Psoas muscle (tissue), 8 donors: ENCODE data around the gene RIC1. TPM values are rescaled to one million over a fixed set of nuclear protein-coding genes. Genes with fewer than 3 reads are reported as not detected.
"Not testable (repeated sequence)": the region's sequence is repeated elsewhere in the genome, so short reads cannot be mapped to it uniquely, and the experiment has no call there.

Experiments used
- ATAC-seq, 4 donors: fragments of 200-7000 bp; cut with Tn5 transposase; one replicate each; pipeline ENCODE4 v1.9.1; 2020; ENCODE audit warnings: moderate library complexity in 3 of 4, mild to moderate bottlenecking in 2 of 4
- DNase-seq, 2 donors: peaks; one replicate each; pipeline ENCODE4 v3.0.0-alpha.2; 2020
- H3K27ac ChIP-seq: fragments of 200-600 bp; one replicate; pipeline ENCODE4 v1.8.0; 2022
- H3K27me3 ChIP-seq, 3 donors: fragments of 200-600 bp in 1 of 3; one replicate each; pipeline versions ENCODE4 v1.6.1 to v1.8.0; 2013 to 2022; ENCODE audit warnings: low read length in 2 of 3, mild to moderate bottlenecking in 2 of 3, moderate library complexity in 1 of 3; ENCODE audit not compliant: insufficient read depth in 3 of 3
- H3K36me3 ChIP-seq, 2 donors: fragments of 200-600 bp in 1 of 2; one replicate each; pipeline versions ENCODE4 v1.6.1 to v1.8.0; 2013 to 2022; ENCODE audit warnings: low read depth in 1 of 2, mild to moderate bottlenecking in 1 of 2, moderate library complexity in 1 of 2; ENCODE audit not compliant: insufficient read depth in 1 of 2
- H3K4me1 ChIP-seq: fragments of 200-600 bp; one replicate; pipeline ENCODE4 v1.8.0; 2022
- H3K4me3 ChIP-seq: fragments of 200-600 bp; one replicate; pipeline ENCODE4 v1.8.0; 2022; ENCODE audit warnings: mild to moderate bottlenecking
- H3K9me3 ChIP-seq: fragments of 200-600 bp; one replicate; pipeline ENCODE4 v1.8.0; 2022
- WGBS, 3 donors: extraction: QIAGEN DNeasy Blood & Tissue Kit; methylation state at CpG; one replicate each; pipeline versions ENCODE4 v1.1.6 to v1.1.7; 2013; 5-methylcytosine and 5-hydroxymethylcytosine counted together
- intact Hi-C, 2 donors: fragments of 100-400 bp; cut with DNase I; formaldehyde crosslinking; loops; one replicate each; pipeline versions ENCODE4 v1.11.0 to v1.14.2; 2022
- polyA plus RNA-seq, 3 donors: library from polyadenylated mRNA; stranded (reverse); fragments of 200-250 nt; gene quantifications; one replicate each; pipeline ENCODE4 v1.2.3, GENCODE V29; 2013
- total RNA-seq, 4 donors: library from RNA; stranded (reverse); fragmentation: NEBNext Ultra II Directional in 2 of 4; extraction: Animal tissue kit (Norgen Biotek cat#: 25700) in 2 of 4; gene quantifications; one replicate each; pipeline versions ENCODE4 v1.2.1 to v1.2.4, GENCODE V29; 2021 to 2023
- TF ChIP-seq, protein P1 (sequence below): fragments of 200-600 bp; IDR thresholded peaks from one replicate; pipeline ENCODE4 v1.8.0; 2022; ENCODE audit warnings: antibody characterized with exemption
- donor health status: healthy with polysubstance abuse.
- donor health status: DM: no; HTN: no; CAD: no; lungs with moderate emphysema.
- donor health status: Bipolar disorder and iron deficiency.
- donor health status: healthy.
- donor health status: DM: yes; HTN: yes; CAD: no.
- donor health status: DM: no; HTN: no; CAD: no.
- donor health status: DM: no; HTN: no; CAD: no.
- donor health status: DM: yes; HTN: yes; CAD: no.

Gene RIC1
- total and polyA plus RNA-seq, 7 donors: 6.8 to 28.6 (median 10.9) TPM

GRCh38 chr9:5715548-5716127, 86.7 kb downstream of the RIC1 start:
- no peak overlapping the region for H3K4me3 ChIP-seq
- TF ChIP-seq, protein P1, sequence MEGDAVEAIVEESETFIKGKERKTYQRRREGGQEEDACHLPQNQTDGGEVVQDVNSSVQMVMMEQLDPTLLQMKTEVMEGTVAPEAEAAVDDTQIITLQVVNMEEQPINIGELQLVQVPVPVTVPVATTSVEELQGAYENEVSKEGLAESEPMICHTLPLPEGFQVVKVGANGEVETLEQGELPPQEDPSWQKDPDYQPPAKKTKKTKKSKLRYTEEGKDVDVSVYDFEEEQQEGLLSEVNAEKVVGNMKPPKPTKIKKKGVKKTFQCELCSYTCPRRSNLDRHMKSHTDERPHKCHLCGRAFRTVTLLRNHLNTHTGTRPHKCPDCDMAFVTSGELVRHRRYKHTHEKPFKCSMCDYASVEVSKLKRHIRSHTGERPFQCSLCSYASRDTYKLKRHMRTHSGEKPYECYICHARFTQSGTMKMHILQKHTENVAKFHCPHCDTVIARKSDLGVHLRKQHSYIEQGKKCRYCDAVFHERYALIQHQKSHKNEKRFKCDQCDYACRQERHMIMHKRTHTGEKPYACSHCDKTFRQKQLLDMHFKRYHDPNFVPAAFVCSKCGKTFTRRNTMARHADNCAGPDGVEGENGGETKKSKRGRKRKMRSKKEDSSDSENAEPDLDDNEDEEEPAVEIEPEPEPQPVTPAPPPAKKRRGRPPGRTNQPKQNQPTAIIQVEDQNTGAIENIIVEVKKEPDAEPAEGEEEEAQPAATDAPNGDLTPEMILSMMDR: no peak
- peaks cover 10% of the 10 kb centered on the region for H3K4me1 ChIP-seq
- intact Hi-C loops: loop anchor here in 1 of 2 donors (10.0 kb wide), 1 partner anchor 271 kb away; no protein-coding TSS in a partner anchor
- H3K27ac ChIP-seq: no peak overlapping the region
- peaks cover 0 to 35% of the 10 kb centered on the region in 2 donors for H3K36me3 ChIP-seq
- ATAC-seq (no peak), DNase-seq (no peak)
- WGBS, 3 donors: 98 to 99% (median 98%) methylated on average over 5 of the region's 5 CpGs
- no peaks in the 10 kb centered on the region for H3K9me3 ChIP-seq
- no peaks in the 10 kb centered on the region for H3K27me3 ChIP-seq

DNA sequence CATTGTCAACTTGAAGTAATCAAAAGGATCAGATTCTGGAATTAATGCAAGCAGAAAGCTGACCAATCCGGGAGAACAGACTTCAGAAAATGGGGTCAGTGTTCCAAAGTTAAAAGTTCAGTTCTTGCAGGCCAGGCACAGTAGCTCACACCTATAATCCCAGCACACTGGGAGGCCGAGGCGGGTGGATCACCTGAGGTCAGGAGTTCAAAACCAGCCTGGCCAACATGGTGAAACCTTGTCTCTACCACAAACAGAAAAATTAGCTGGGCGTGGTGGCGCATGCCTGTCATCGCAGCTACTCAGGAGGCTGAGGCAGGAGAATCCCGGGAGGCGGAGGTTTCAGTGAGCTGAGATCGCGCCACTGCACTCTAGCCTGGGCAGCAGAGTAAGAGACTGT, 88.5 kb downstream of the RIC1 start:
- 88 to 97% (median 89%) methylated on average over 10 of the region's 10 CpGs for WGBS, 3 donors
- DNase-seq, H3K4me1 ChIP-seq, H3K27me3 ChIP-seq, H3K4me3 ChIP-seq, H3K9me3 ChIP-seq, H3K27ac ChIP-seq: not testable (repeated sequence)
- ATAC-seq: peak in 1 of 4 donors; percentile 16
- intact Hi-C loops: loop anchor here in 1 of 2 donors (10.0 kb wide), 1 partner anchor 273 kb away; no protein-coding TSS in a partner anchor
- H3K36me3 ChIP-seq: peaks cover 0 to 48% of the 10 kb centered on the region in 2 donors

DNA sequence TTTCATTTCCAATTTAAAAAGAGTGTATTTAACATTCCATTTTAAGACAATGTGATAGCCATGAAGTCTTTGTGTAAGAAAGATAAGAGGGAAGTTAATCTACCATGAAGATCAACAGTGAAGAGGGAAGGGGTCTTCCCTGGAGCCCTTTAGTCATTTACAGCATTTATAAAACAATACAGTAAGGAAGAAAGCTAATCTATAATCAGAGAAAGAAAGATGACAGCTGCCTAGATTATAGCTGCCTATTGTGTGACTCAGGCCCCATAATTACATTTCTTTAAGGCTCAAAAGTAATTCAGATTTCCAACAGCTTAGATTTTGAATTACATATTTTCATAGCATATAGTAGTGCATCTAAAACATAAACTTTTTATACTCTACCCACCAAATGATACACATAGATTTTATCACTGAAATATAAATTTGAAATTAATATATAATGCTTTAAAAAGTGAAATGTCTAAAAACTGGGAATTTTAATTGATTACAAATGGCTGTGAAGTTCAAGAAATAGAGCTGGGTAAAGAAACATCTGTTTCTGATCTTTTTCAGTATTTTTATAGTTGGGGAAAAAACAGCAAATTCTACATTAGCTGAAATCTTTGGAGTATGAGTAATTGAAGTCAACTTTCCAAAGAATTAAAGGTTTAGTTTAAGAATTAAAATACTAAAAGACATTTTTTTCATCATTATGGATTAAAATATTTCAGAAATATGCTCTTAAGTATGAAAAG, 89.6 kb downstream of the RIC1 start:
- no peak overlapping the region for H3K27ac ChIP-seq
- TF ChIP-seq, protein P1: no peak

DNA sequence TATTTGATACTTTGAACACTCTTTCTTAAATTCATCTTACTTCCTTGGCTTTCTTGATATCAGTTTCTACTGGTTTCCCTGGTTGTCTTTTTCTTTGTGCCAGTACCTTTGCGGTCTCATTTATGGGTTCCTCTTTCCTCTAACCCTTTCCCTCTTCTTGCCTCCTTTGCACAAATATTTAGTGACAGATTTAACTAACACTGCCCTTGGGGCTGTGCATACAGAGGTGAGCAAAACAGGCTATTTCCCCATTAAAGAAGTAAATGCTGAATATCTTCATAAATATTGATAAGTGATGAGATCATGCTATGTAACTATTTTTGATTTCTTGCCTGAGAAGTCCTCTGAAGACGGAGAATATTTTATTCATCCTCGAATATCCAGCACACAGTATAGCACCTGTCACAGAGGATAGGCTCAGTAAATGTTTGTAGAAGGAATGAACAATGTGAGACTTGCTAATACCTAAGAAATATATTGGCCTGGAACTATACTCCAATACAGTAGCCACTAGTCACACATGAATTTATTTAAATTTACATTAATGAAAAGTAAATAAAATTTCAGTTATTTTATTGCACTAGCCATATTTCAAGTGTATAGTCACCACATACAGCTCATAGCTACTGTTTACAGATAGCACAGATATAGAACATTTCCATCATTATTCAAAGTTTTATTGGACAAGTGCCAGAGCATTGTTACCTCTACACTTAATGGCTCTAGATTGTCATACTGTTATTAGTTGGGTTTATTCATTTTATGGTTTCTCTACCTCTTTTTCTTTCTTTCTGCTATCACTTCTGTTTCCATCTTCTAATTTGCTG, 90.4 kb downstream of the RIC1 start:
- H3K9me3 ChIP-seq: no peaks in the 10 kb centered on the region
- peaks cover 10% of the 10 kb centered on the region for H3K4me1 ChIP-seq
- DNase-seq (no peak), ATAC-seq (no peak)
- WGBS, 3 donors: 32 to 69% (median 33%) methylated on average over 3 of the region's 3 CpGs
- intact Hi-C loops: loop anchor here in 1 of 2 donors (10.0 kb wide), 1 partner anchor 275 kb away; no protein-coding TSS in a partner anchor
- H3K36me3 ChIP-seq: peaks cover 0 to 39% of the 10 kb centered on the region in 2 donors
- TF ChIP-seq, protein P1: no peak
- H3K4me3 ChIP-seq: no peak overlapping the region
- H3K27me3 ChIP-seq: no peaks in the 10 kb centered on the region
- H3K27ac ChIP-seq: no peak overlapping the region

More for the DNA sequence above, 89.6 kb downstream of the RIC1 start:
- intact Hi-C loops: loop anchor here in 1 of 2 donors (10.0 kb wide), 1 partner anchor 274 kb away; no protein-coding TSS in a partner anchor
- no peaks in the 10 kb centered on the region for H3K27me3 ChIP-seq
- no peak overlapping the region for H3K4me3 ChIP-seq
- peaks cover 0 to 48% of the 10 kb centered on the region in 2 donors for H3K36me3 ChIP-seq
- H3K4me1 ChIP-seq: peaks cover 10% of the 10 kb centered on the region
- H3K9me3 ChIP-seq: no peaks in the 10 kb centered on the region
- DNase-seq (no peak), ATAC-seq (peak in 2 of 4 donors; percentile 37 to 47)

DNA sequence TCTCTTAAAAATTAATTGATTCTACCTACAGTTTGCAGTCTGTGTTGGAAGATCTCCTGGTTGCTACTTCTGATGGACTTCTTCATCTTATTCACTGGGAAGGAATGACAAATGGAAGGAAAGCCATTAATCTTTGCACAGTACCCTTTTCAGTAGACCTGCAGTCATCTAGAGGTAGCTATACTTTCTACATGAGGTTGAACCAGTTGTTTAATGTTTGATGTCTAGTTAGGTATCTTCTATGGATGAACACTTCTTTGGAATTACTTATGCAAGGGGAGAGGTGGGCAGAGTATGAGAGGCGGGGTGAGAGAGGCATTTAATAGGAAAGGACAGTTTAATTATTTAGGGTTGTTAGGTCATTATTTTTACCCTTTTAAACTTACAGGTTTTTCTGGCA, 91.2 kb downstream of the RIC1 start:
- WGBS, 3 donors: 95 to 100% (median 100%) methylated on average over 1 of the region's 1 CpG
- ATAC-seq: no peak
- no peaks in the 10 kb centered on the region for H3K9me3 ChIP-seq
- DNase-seq: no peak
- TF ChIP-seq, protein P1: no peak
- no peaks in the 10 kb centered on the region for H3K27me3 ChIP-seq
- no peak overlapping the region for H3K4me3 ChIP-seq
- intact Hi-C loops: no loop called here
- peaks cover 0 to 33% of the 10 kb centered on the region in 2 donors for H3K36me3 ChIP-seq
- peaks cover 10% of the 10 kb centered on the region for H3K4me1 ChIP-seq
- no peak overlapping the region for H3K27ac ChIP-seq
